H1 (cell line): ENCODE measurements around the gene CAPN14. TPM values are rescaled to one million over a fixed set of nuclear protein-coding genes. Genes with fewer than 3 reads are reported as not detected.

Source experiments
- CTCF ChIA-PET: fragments of 300-600 bp; sonication (Branson Sonifier 250); formaldehyde crosslinking; loops from one replicate; lab custom pipeline; 2021; ENCODE audit not compliant: partially characterized antibody; lab: Charles Lee
- POLR2A ChIA-PET: fragments of 300-600 bp; sonication (Branson Sonifier 250); formaldehyde crosslinking; loops from one replicate; lab custom pipeline; 2021; ENCODE audit warnings: inconsistent platforms; ENCODE audit not compliant: partially characterized antibody; lab: Charles Lee
- DNase-seq, 2 experiments: peaks; one replicate each; pipeline versions ENCODE4 v3.0.0 to v3.0.0-alpha.2; 2010 to 2022; ENCODE audit warnings: low spot score in 2 of 2, low read depth in 1 of 2, mixed read lengths in 1 of 2
- FAIRE-seq: peaks from 2 replicates; lab custom pipeline; 2011; peaks lifted over from hg19 to GRCh38; lab: Jason Lieb, UNC
- H2AFZ ChIP-seq: 2 replicates; pipeline ENCODE4 v1.8.1; 2012; ENCODE audit warnings: low read length, inconsistent platforms
- H2AK5ac ChIP-seq: 2 replicates; pipeline ENCODE4 v1.6.1; 2013; ENCODE audit warnings: low read depth, low read length
- H2BK120ac ChIP-seq: replicated peaks from 2 replicates; pipeline ENCODE3; 2013; ENCODE audit warnings: low read depth, low read length, inconsistent platforms
- H2BK12ac ChIP-seq: 2 replicates; pipeline ENCODE4 v1.6.1; 2013; ENCODE audit warnings: low read depth, low read length
- H2BK15ac ChIP-seq: 2 replicates; pipeline ENCODE4 v1.6.1; 2013; ENCODE audit warnings: low read length
- H2BK20ac ChIP-seq: 2 replicates; pipeline ENCODE4 v1.6.1; 2013; ENCODE audit warnings: low read length
- H2BK5ac ChIP-seq: 2 replicates; pipeline ENCODE4 v1.6.1; 2013; ENCODE audit warnings: low read depth, low read length
- H3K14ac ChIP-seq: 2 replicates; pipeline ENCODE4 v1.6.1; 2013; ENCODE audit warnings: inconsistent platforms; ENCODE audit not compliant: insufficient read length
- H3K18ac ChIP-seq: 2 replicates; pipeline ENCODE4 v1.6.1; 2013; ENCODE audit warnings: low read length; ENCODE audit errors: extremely low read depth
- H3K23ac ChIP-seq: 2 replicates; pipeline ENCODE4 v1.6.1; 2013; ENCODE audit warnings: inconsistent platforms; ENCODE audit not compliant: insufficient read length
- H3K23me2 ChIP-seq: 2 replicates; pipeline ENCODE4 v1.6.1; 2013; ENCODE audit warnings: low read depth, low read length
- H3K27ac ChIP-seq: 2 replicates; pipeline ENCODE4 v1.6.1; 2011; ENCODE audit warnings: low read depth, low read length, inconsistent platforms
- H3K27me3 ChIP-seq, 4 experiments: replicated peaks in 1 of 4; 1 replicate in 1 of 4; 2 replicates in 3 of 4; pipeline versions ENCODE4 v1.6.1 to v1.8.1; 2011 to 2013; ENCODE audit warnings: low read length in 3 of 4, mild to moderate bottlenecking in 3 of 4, inconsistent platforms in 2 of 4, mixed read lengths in 2 of 4, moderate library complexity in 1 of 4; ENCODE audit not compliant: control insufficient read depth in 3 of 4, insufficient read depth in 3 of 4; ENCODE audit errors: extremely low read depth in 1 of 4
- H3K36me3 ChIP-seq, 4 experiments: 2 replicates each; pipeline versions ENCODE4 v1.6.1 to v1.8.1; 2011 to 2013; ENCODE audit warnings: mild to moderate bottlenecking in 4 of 4, low read length in 3 of 4, moderate library complexity in 2 of 4, control low read depth in 1 of 4, inconsistent platforms in 1 of 4; ENCODE audit not compliant: insufficient read depth in 4 of 4, control insufficient read depth in 2 of 4
- H3K4ac ChIP-seq: replicated peaks from 2 replicates; pipeline ENCODE3; 2013; ENCODE audit warnings: low read length, low read depth, mixed read lengths, inconsistent platforms; ENCODE audit not compliant: insufficient read length
- H3K4me1 ChIP-seq, 4 experiments: replicated peaks in 1 of 4; 1 replicate in 1 of 4; 2 replicates in 3 of 4; pipeline versions ENCODE4 v1.6.1 to v1.8.1; 2011 to 2013; ENCODE audit warnings: low read length in 3 of 4, inconsistent platforms in 2 of 4, mixed read lengths in 1 of 4; ENCODE audit not compliant: insufficient read depth in 4 of 4, control insufficient read depth in 3 of 4
- H3K4me2 ChIP-seq, 2 experiments: 2 replicates each; pipeline versions ENCODE4 v1.6.1 to v1.8.1; 2011 to 2013; ENCODE audit warnings: low read depth in 2 of 2, low read length in 2 of 2, control low read depth in 1 of 2, inconsistent platforms in 1 of 2, mild to moderate bottlenecking in 1 of 2; ENCODE audit not compliant: insufficient read depth in 1 of 2
- H3K4me3 ChIP-seq, 4 experiments: fragments of 200-600, 300-600 bp in 1 of 4; sonication (generic), shearing (Covaris generic), sonication (Bioruptor Twin) in 1 of 4; 2 replicates each; pipeline versions ENCODE4 v1.5.1 to v1.8.1; 2011 to 2016; ENCODE audit warnings: low read length in 4 of 4, low read depth in 3 of 4, control low read depth in 2 of 4, inconsistent platforms in 2 of 4, mild to moderate bottlenecking in 2 of 4, mixed read lengths in 1 of 4, moderate library complexity in 1 of 4; ENCODE audit not compliant: insufficient read depth in 2 of 4; ENCODE audit errors: extremely low read depth in 1 of 4
- H3K56ac ChIP-seq: replicated peaks from 2 replicates; pipeline ENCODE3; 2013; ENCODE audit warnings: low read depth, mild to moderate bottlenecking, mixed read lengths, low read length, inconsistent platforms; ENCODE audit not compliant: insufficient read length
- H3K79me1 ChIP-seq: 2 replicates; pipeline ENCODE4 v1.6.1; 2013; ENCODE audit warnings: low read depth, low read length, control low read depth
- H3K79me2 ChIP-seq, 2 experiments: 2 replicates each; pipeline versions ENCODE4 v1.6.1 to v1.8.1; 2012 to 2013; ENCODE audit warnings: low read length in 2 of 2, mild to moderate bottlenecking in 2 of 2, inconsistent platforms in 1 of 2; ENCODE audit not compliant: insufficient read depth in 2 of 2, control insufficient read depth in 1 of 2
- H3K9ac ChIP-seq, 4 experiments: replicated peaks in 1 of 4; 1 replicate in 1 of 4; 2 replicates in 3 of 4; pipeline versions ENCODE4 v1.6.1 to v1.8.1; 2011 to 2013; ENCODE audit warnings: low read depth in 3 of 4, low read length in 3 of 4, control low read depth in 2 of 4, mild to moderate bottlenecking in 2 of 4, moderate library complexity in 2 of 4, inconsistent platforms in 1 of 4; ENCODE audit errors: extremely low read depth in 1 of 4
- H3K9me3 ChIP-seq, 2 experiments: 2 replicates each; pipeline versions ENCODE4 v1.6.1 to v1.8.1; 2012 to 2013; ENCODE audit warnings: mild to moderate bottlenecking in 2 of 2, moderate library complexity in 2 of 2, control low read depth in 1 of 2, inconsistent platforms in 1 of 2, low read depth in 1 of 2, low read length in 1 of 2, mixed read lengths in 1 of 2; ENCODE audit not compliant: insufficient read depth in 2 of 2
- H4K20me1 ChIP-seq, 2 experiments: replicated peaks in 1 of 2; 2 replicates each; pipeline versions ENCODE3 to v1.8.1; 2011 to 2013; ENCODE audit warnings: inconsistent platforms in 2 of 2, low read length in 2 of 2, mild to moderate bottlenecking in 1 of 2; ENCODE audit not compliant: insufficient read depth in 2 of 2, control insufficient read depth in 1 of 2
- H4K5ac ChIP-seq: 2 replicates; pipeline ENCODE4 v1.6.1; 2013; ENCODE audit warnings: low read length, low read depth, mixed read lengths, inconsistent platforms; ENCODE audit not compliant: insufficient read length
- H4K8ac ChIP-seq: 2 replicates; pipeline ENCODE4 v1.8.0; 2013; ENCODE audit warnings: mild to moderate bottlenecking, moderate library complexity, low read length, inconsistent platforms; ENCODE audit not compliant: insufficient read depth; ENCODE audit errors: extremely low read depth
- H4K91ac ChIP-seq: replicated peaks from 2 replicates; pipeline ENCODE3; 2013; ENCODE audit warnings: low read length, mixed read lengths, inconsistent platforms; ENCODE audit not compliant: insufficient read length
- BACH1 ChIP-seq: IDR thresholded peaks from 2 replicates; pipeline ENCODE4 v1.6.1; 2012; ENCODE audit warnings: low read length, improper control_type of control experiment
- CBX5 ChIP-seq: fragments of 300-800, 300-1000 bp; sonication (generic); IDR thresholded peaks from 2 replicates; pipeline ENCODE4 v1.7.1; 2016; ENCODE audit warnings: antibody characterized with exemption, low read length, low read depth
- JUN ChIP-seq: IDR thresholded peaks from 2 replicates; pipeline ENCODE4 v1.6.1; 2011; ENCODE audit warnings: low read depth, mild to moderate bottlenecking, improper control_type of control experiment, low read length
- KDM5A ChIP-seq: fragments of 200-600 bp; IDR thresholded peaks from 2 replicates; pipeline ENCODE4 v1.7.1; 2012; ENCODE audit warnings: mild to moderate bottlenecking, low read length, inconsistent platforms, mixed read lengths
- MAFK ChIP-seq: IDR thresholded peaks from 2 replicates; pipeline ENCODE4 v1.6.1; 2012; ENCODE audit warnings: low read depth, mild to moderate bottlenecking, improper control_type of control experiment, low read length
- POLR2AphosphoS5 ChIP-seq: IDR thresholded peaks from 2 replicates; pipeline ENCODE4 v1.6.1; 2011; ENCODE audit warnings: low read depth, low read length
- RAD21 ChIP-seq, 2 experiments: IDR thresholded peaks in 1 of 2; conservative IDR thresholded peaks in 1 of 2; 2 replicates each; pipeline ENCODE4 v1.6.1; 2011; ENCODE audit warnings: low read depth in 2 of 2, low read length in 2 of 2, improper control_type of control experiment in 1 of 2, inconsistent platforms in 1 of 2, mild to moderate bottlenecking in 1 of 2, moderate library complexity in 1 of 2
- RFX5 ChIP-seq: IDR thresholded peaks from 2 replicates; pipeline ENCODE4 v1.6.1; 2011; ENCODE audit warnings: low read depth, low read length, improper control_type of control experiment, borderline replicate concordance
- RXRA ChIP-seq: IDR thresholded peaks from 2 replicates; pipeline ENCODE4 v1.6.1; 2011; ENCODE audit warnings: low read depth, mild to moderate bottlenecking, low read length, moderate library complexity; ENCODE audit not compliant: insufficient read depth
- YY1 ChIP-seq: IDR thresholded peaks from 2 replicates; pipeline ENCODE4 v1.6.1; 2011; ENCODE audit warnings: low read depth, mild to moderate bottlenecking, low read length
- ZNF274 ChIP-seq: IDR thresholded peaks from 2 replicates; pipeline ENCODE4 v1.7.0; 2012; ENCODE audit warnings: low read length, borderline replicate concordance; ENCODE audit errors: extremely low read depth
- WGBS, 2 experiments: shearing (Covaris generic) in 1 of 2; methylation state at CpG; one replicate each; pipeline versions ENCODE4 v1.1.6 to v1.1.7; 2013 to 2015; ENCODE audit warnings: low lambda C conversion rate in 2 of 2, mixed read lengths in 2 of 2, inconsistent platforms in 1 of 2, low coverage in 1 of 2, missing lambda C conversion rate in 1 of 2; ENCODE audit not compliant: insufficient replicate concordance in 2 of 2, insufficient coverage in 1 of 2, insufficient read length in 1 of 2; ENCODE audit errors: extremely low coverage in 1 of 2, missing lambda C conversion rate in 1 of 2; 5-methylcytosine and 5-hydroxymethylcytosine counted together
- polyA plus RNA-seq, 7 experiments: library from polyadenylated mRNA; depleted of rRNA in 3 of 7; stranded (reverse) in 5 of 7; unstranded in 2 of 7; fragments of >200 nt in 5 of 7; fragments of 200-250 nt in 2 of 7; gene quantifications; 1 replicate in 5 of 7; 2 replicates in 1 of 7; 4 replicates in 1 of 7; pipeline versions ENCODE4 v1.2.1 to v1.2.3, GENCODE V29; 2011 to 2013; ENCODE audit warnings: missing spikeins in 2 of 7, mixed read lengths in 2 of 7
- total RNA-seq: library from RNA; stranded (reverse); fragmentation: NEBNext Ultra II Directional; extraction: Animal tissue kit (Norgen Biotek cat#: 25700); gene quantifications from 2 replicates; pipeline ENCODE4 v1.2.1, GENCODE V29; 2021
- TF ChIP-seq, protein P1 (sequence below): IDR thresholded peaks from 2 replicates; pipeline ENCODE4 v1.6.1; 2012; ENCODE audit warnings: inconsistent platforms

CAPN14 gene
- total and polyA plus RNA-seq, 2 of the 8 experiments (the other 6 are each of a cell fraction or from before 2014, with no cell fraction given): 0.07 TPM; not detected in 1

DNA sequence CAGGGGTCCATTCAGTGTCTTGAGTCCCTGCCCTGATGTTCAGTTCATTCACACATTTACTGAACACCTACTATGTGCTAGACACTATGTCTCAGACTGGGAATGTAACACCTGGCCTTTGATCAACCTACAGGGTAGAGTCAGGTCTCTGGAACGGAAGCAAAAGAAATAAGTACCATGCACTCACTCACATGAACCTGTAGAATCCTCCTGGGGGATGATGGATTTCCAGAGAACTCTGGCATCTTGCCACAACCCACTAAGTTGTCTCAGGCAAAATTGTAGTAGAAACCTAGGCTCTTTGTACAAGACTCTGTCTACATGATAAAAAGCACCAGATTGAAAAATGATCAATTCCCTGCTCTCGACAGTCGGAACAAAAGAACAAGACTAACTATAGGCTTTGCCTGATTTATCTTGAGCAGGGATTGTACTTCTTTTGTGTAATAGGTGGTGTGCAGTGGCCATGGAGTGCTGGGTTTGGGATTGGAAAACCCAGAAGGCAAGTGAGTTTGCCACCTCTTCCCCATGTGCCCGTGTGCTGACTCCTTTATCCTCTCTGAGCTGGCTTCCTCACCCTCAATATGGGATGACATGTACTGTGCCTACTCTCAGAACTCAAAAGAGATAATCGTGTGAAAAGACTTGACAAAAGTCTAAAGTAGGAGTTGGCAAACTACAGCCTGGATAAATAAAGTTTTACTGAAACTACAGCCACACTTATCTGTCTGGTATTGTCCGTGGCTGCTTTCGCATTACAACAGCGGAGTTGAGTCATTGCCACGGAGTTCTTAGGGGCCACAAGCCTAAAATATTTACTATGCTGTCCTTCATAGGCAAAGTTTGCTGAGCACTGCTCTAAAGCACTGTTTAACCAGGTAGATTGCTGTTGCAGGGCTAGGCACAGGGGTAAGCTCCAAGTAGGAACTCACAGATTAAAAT, 4.4 kb downstream of the CAPN14 start:
- H3K56ac ChIP-seq: no peak overlapping the region
- no peak overlapping the region for H3K14ac ChIP-seq
- no peak overlapping the region for H2BK15ac ChIP-seq
- H3K79me1 ChIP-seq: no peaks in the 10 kb centered on the region
- H3K9ac ChIP-seq: no peak overlapping the region
- WGBS, 2 experiments: 77% methylated on average over 9 of the region's 9 CpGs; no CpG with 5 or more reads in 1 of the 2 experiments
- H3K36me3 ChIP-seq: no peaks in the 10 kb centered on the region
- H3K27ac ChIP-seq: no peak overlapping the region
- CTCF ChIA-PET: no interaction called here
- no peak overlapping the region for H3K4me3 ChIP-seq
- H3K4me2 ChIP-seq: no peak overlapping the region
- peaks cover 0 to 4% (median 0%) of the 10 kb centered on the region in 4 experiments; a peak in 1 of 7 replicates for H3K4me1 ChIP-seq
- H4K20me1 ChIP-seq: no peaks in the 10 kb centered on the region
- H3K9me3 ChIP-seq: no peaks in the 10 kb centered on the region
- peak overlapping the region; percentile 81; the same call in 1 of the 2 replicates for H2AFZ ChIP-seq
- no peaks in the 10 kb centered on the region for H3K27me3 ChIP-seq
- FAIRE-seq (no peak), DNase-seq (no peak)
- H2AK5ac ChIP-seq: no peak overlapping the region
- H3K79me2 ChIP-seq: no peaks in the 10 kb centered on the region
- H4K8ac ChIP-seq: no peak overlapping the region
- no peak overlapping the region for H2BK12ac ChIP-seq
- no peak overlapping the region for H2BK5ac ChIP-seq
- H3K18ac ChIP-seq: no peak overlapping the region
- H3K23me2 ChIP-seq: no peaks in the 10 kb centered on the region
- no peak overlapping the region for H3K23ac ChIP-seq
- H3K4ac ChIP-seq: no peak overlapping the region
- H4K91ac ChIP-seq: no peak overlapping the region
- H2BK20ac ChIP-seq: no peak overlapping the region
- POLR2A ChIA-PET: no interaction called here
- H4K5ac ChIP-seq: no peak overlapping the region
- no peak overlapping the region for H2BK120ac ChIP-seq
- TF ChIP-seq YY1 (no peak), ZNF274 (no peak), RXRA (no peak), RAD21 (IDR thresholded peaks at IDR 0.05 in 1 of 2, conservative IDR thresholded peaks at IDR 0.05 in 1 of 2; ENCODE audit: low read depth in 2 of 2, low read length in 2 of 2) (no peak), KDM5A (no peak), MAFK (no peak), JUN (no peak), CBX5 (no peak), BACH1 (no peak), RFX5 (no peak), POLR2AphosphoS5 (no peak)
- TF ChIP-seq, protein P1, sequence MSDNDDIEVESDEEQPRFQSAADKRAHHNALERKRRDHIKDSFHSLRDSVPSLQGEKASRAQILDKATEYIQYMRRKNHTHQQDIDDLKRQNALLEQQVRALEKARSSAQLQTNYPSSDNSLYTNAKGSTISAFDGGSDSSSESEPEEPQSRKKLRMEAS: no peak
